HepG2 (cell line): ENCODE measurements around the gene HABP4. TPM values are rescaled to one million over a fixed set of nuclear protein-coding genes. Genes with fewer than 3 reads are reported as not detected.

Experiments
- ATAC-seq: fragments of 200-7000 bp; cut with Tn5 transposase; 3 replicates; pipeline ENCODE4 v1.9.1; 2020; ENCODE audit warnings: mild to moderate bottlenecking, moderate library complexity
- BruUV-seq: library from RNA; stranded (reverse); fragments of 400-500 nt; replicated peaks from 2 replicates; lab custom pipeline; 2021; lab: Mats Ljungman, UMichigan
- CTCF ChIA-PET: fragments of 300-600 bp; formaldehyde crosslinking; extraction: SDS; loops from one replicate; lab custom pipeline; 2021; ENCODE audit warnings: low total read pairs, inconsistent platforms, low intra/inter-chr PET ratio; lab: Yijun Ruan, JAX
- POLR2A ChIA-PET: fragments of 350-600 bp; sonication (Branson Sonifier 250); formaldehyde crosslinking; loops from one replicate; lab custom pipeline; 2020; ENCODE audit warnings: antibody characterized with exemption, inconsistent platforms; lab: Yijun Ruan, JAX
- DNase-seq: peaks from one replicate; pipeline ENCODE4 v3.0.0-alpha.2; 2015; ENCODE audit warnings: low spot score
- FAIRE-seq: peaks from 3 replicates; lab custom pipeline; 2011; peaks lifted over from hg19 to GRCh38; lab: Jason Lieb, UNC
- H2AFZ ChIP-seq: one replicate; pipeline ENCODE4 v1.6.1; 2011; ENCODE audit warnings: low read length, inconsistent platforms
- H3K27ac ChIP-seq: fragments of 300-600 bp; 3 replicates; pipeline ENCODE4 v1.8.0; 2011; ENCODE audit warnings: mixed run types, mild to moderate bottlenecking, mixed read lengths, low read length, inconsistent platforms; ENCODE audit not compliant: insufficient read depth; ENCODE audit errors: extremely low read length
- H3K27me3 ChIP-seq, 2 experiments: fragments of 200-600 bp in 1 of 2; 2 replicates in 1 of 2; 3 replicates in 1 of 2; pipeline versions ENCODE4 v1.6.0 to v1.8.0; 2011; ENCODE audit warnings: low read length in 2 of 2, mild to moderate bottlenecking in 2 of 2, moderate library complexity in 2 of 2, inconsistent platforms in 1 of 2; ENCODE audit not compliant: insufficient read depth in 2 of 2, control insufficient read depth in 1 of 2
- H3K36me3 ChIP-seq, 2 experiments: fragments of 200-600 bp in 1 of 2; replicated peaks in 1 of 2; 2 replicates in 1 of 2; 3 replicates in 1 of 2; pipeline versions ENCODE4 v1.5.1 to v1.8.0; 2011; ENCODE audit warnings: low read length in 2 of 2, inconsistent platforms in 1 of 2; ENCODE audit not compliant: insufficient read depth in 2 of 2, control insufficient read depth in 1 of 2
- H3K4me1 ChIP-seq: 2 replicates; pipeline ENCODE4 v1.5.1; 2012; ENCODE audit warnings: low read length, inconsistent platforms; ENCODE audit not compliant: insufficient read depth
- H3K4me2 ChIP-seq: 2 replicates; pipeline ENCODE4 v1.6.0; 2011; ENCODE audit warnings: low read depth, low read length, inconsistent platforms
- H3K4me3 ChIP-seq, 3 experiments: fragments of 200-600 bp in 1 of 3; sonication (generic), shearing (Covaris generic) in 1 of 3; replicated peaks in 1 of 3; 2 replicates each; pipeline ENCODE4 v1.5.1; 2011 to 2016; ENCODE audit warnings: low read length in 3 of 3, inconsistent platforms in 2 of 3, low read depth in 2 of 3, mild to moderate bottlenecking in 2 of 3, control low read depth in 1 of 3, mixed read lengths in 1 of 3; ENCODE audit not compliant: insufficient read depth in 1 of 3
- H3K79me2 ChIP-seq: one replicate; pipeline ENCODE4 v1.6.1; 2011; ENCODE audit warnings: low read length, inconsistent platforms; ENCODE audit not compliant: insufficient read depth
- H3K9ac ChIP-seq: 2 replicates; pipeline ENCODE4 v1.6.0; 2011; ENCODE audit warnings: mild to moderate bottlenecking, low read depth, low read length, inconsistent platforms; ENCODE audit not compliant: insufficient read depth
- H3K9me3 ChIP-seq: 2 replicates; pipeline ENCODE4 v1.5.1; 2012; ENCODE audit warnings: mild to moderate bottlenecking, low read length
- H4K20me1 ChIP-seq: 2 replicates; pipeline ENCODE4 v1.6.0; 2011; ENCODE audit warnings: inconsistent platforms, mild to moderate bottlenecking, low read length, moderate library complexity; ENCODE audit not compliant: insufficient read depth
- ATRX ChIP-seq: sonication (generic); formaldehyde crosslinking; IDR thresholded peaks from 2 replicates; pipeline ENCODE4 v1.4.0; 2020; ENCODE audit warnings: missing genetic modification reagents, borderline replicate concordance
- BRCA1 ChIP-seq: sonication (generic); formaldehyde crosslinking; IDR thresholded peaks from 2 replicates; pipeline ENCODE4 v1.4.0; 2020; ENCODE audit warnings: missing genetic modification reagents
- GABPA ChIP-seq, 2 experiments: IDR thresholded peaks; 2 replicates each; pipeline ENCODE4 v1.6.1; 2011 to 2016; ENCODE audit warnings: low read depth in 2 of 2, low read length in 1 of 2, missing biosample characterization in 1 of 2, missing genetic modification characterization in 1 of 2
- KLF15 ChIP-seq: sonication (generic); formaldehyde crosslinking; IDR thresholded peaks from 2 replicates; pipeline ENCODE4 v1.8.1; 2023; ENCODE audit warnings: borderline replicate concordance, mild to moderate bottlenecking, inconsistent platforms, missing genetic modification reagents, mixed read lengths
- NCOR1 ChIP-seq: fragments of 200-600 bp; sonication (generic); IDR thresholded peaks from 2 replicates; pipeline ENCODE4 v1.7.0; 2017; ENCODE audit warnings: antibody characterized with exemption, low read length, borderline replicate concordance
- SIX4 ChIP-seq: sonication (generic); formaldehyde crosslinking; IDR thresholded peaks from 2 replicates; pipeline ENCODE4 v1.4.0; 2020; ENCODE audit warnings: missing genetic modification reagents
- ZNF672 ChIP-seq: sonication (generic); formaldehyde crosslinking; IDR thresholded peaks from 2 replicates; pipeline ENCODE4 v1.8.1; 2022; ENCODE audit warnings: missing genetic modification reagents
- in situ Hi-C: cut with HindIII; loops from 2 replicates; pipeline ENCODE4 v1.10.0; 2017; ENCODE audit warnings: low pct_unique_long_range_greater_than_20kb; ENCODE audit not compliant: extremely low pct_ligation_motif_present
- intact Hi-C: fragments of 100-400 bp; cut with micrococcal nuclease; formaldehyde crosslinking; loops from one replicate; pipeline ENCODE4 v1.10.0; 2022; ENCODE audit not compliant: unreplicated experiment
- polyA plus RNA-seq, 8 experiments: library from polyadenylated mRNA; depleted of rRNA in 3 of 8; stranded (reverse) in 7 of 8; unstranded in 1 of 8; fragments of >200 nt; fragmentation: Illumina TruSeq in 4 of 8; extraction: Trizol in 4 of 8; gene quantifications; 2 replicates each; pipeline versions ENCODE4 v1.2.1 to v1.2.3, GENCODE V29; 2011 to 2016; ENCODE audit warnings: low read depth in 4 of 8, missing spikeins in 1 of 8, mixed read lengths in 1 of 8; ENCODE audit not compliant: insufficient read depth in 1 of 8
- total RNA-seq, 5 experiments: library from RNA; depleted of rRNA; stranded (reverse); fragments of >200 nt; fragmentation: Illumina TruSeq; extraction: Trizol; gene quantifications; 2 replicates each; pipeline ENCODE4 v1.2.3, GENCODE V29; 2016; ENCODE audit warnings: low read depth in 1 of 5
- TF ChIP-seq, protein P1 (sequence below): sonication (generic); formaldehyde crosslinking; IDR thresholded peaks from 2 replicates; pipeline ENCODE4 v1.5.1; 2020; ENCODE audit warnings: missing genetic modification reagents, mild to moderate bottlenecking, borderline replicate concordance
- TF ChIP-seq, protein P2 (sequence below): sonication (generic); formaldehyde crosslinking; IDR thresholded peaks from 2 replicates; pipeline ENCODE4 v1.5.0; 2020; ENCODE audit warnings: missing genetic modification reagents
- TF ChIP-seq, protein P3 (sequence below): sonication (generic); formaldehyde crosslinking; IDR thresholded peaks from 2 replicates; pipeline ENCODE4 v1.8.0; 2022; ENCODE audit warnings: low read depth, missing genetic modification reagents

The HABP4 gene
- total and polyA plus RNA-seq, 2 of the 13 experiments (the other 11 are each of a cell fraction or from before 2014, with no cell fraction given) = 14.3 to 26.6 TPM

DNA sequence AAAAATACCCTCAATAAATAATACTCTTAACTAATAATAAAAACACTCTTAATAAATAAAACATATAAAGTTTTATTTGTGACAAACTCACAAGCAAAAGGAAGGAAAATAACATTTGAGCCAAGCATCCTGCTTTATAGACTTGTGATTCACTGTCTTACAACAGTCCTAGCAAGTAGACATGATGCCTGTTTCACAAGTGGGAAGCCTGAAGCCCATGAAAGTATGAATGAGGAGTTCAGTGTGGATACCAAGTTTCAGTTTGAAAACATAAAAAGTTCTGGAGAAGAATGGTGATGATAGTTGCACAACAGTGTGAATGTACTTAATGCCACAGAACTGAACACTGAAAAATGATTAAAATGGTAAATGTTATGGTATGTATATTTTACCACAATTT is 10.9 kb downstream of the HABP4 start:
- ATAC-seq (no peak), DNase-seq (no peak), FAIRE-seq (no peak)
- Histone ChIP-seq H2AFZ (no peak overlapping the region), H3K36me3 (peaks cover 6 to 14% of the 10 kb centered on the region in 2 experiments), H4K20me1 (0 out of 2 replicates have a peak, but pooled peaks cover 3% of the 10 kb centered on the region), H3K27me3 (no peaks in the 10 kb centered on the region), H3K9me3 (no peaks in the 10 kb centered on the region), H3K4me1 (peaks cover 10% of the 10 kb centered on the region; the same call in 1 of the 2 replicates), H3K27ac (no peak overlapping the region), H3K9ac (no peak overlapping the region), H3K4me2 (no peak overlapping the region), H3K4me3 (no peak overlapping the region)
- no TSS peak for BruUV-seq
- CTCF ChIA-PET = no interaction called here
- in situ Hi-C loops (no loop called here), intact Hi-C loops (no loop called here)
- TF ChIP-seq, protein P1, sequence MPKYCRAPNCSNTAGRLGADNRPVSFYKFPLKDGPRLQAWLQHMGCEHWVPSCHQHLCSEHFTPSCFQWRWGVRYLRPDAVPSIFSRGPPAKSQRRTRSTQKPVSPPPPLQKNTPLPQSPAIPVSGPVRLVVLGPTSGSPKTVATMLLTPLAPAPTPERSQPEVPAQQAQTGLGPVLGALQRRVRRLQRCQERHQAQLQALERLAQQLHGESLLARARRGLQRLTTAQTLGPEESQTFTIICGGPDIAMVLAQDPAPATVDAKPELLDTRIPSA = no peak
- no peak for TF ChIP-seq KLF15 (CRISPR knock-in tag)
- TF ChIP-seq, protein P2, sequence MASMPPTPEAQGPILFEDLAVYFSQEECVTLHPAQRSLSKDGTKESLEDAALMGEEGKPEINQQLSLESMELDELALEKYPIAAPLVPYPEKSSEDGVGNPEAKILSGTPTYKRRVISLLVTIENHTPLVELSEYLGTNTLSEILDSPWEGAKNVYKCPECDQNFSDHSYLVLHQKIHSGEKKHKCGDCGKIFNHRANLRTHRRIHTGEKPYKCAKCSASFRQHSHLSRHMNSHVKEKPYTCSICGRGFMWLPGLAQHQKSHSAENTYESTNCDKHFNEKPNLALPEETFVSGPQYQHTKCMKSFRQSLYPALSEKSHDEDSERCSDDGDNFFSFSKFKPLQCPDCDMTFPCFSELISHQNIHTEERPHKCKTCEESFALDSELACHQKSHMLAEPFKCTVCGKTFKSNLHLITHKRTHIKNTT (CRISPR knock-in tag) = no peak
- no peak for TF ChIP-seq NCOR1
- TF ChIP-seq ZNF672 (CRISPR knock-in tag) = no peak
- no peak for TF ChIP-seq GABPA (IDR thresholded peaks at IDR 0.05; ENCODE audit: low read depth, low read length)
- no peak for TF ChIP-seq GABPA (CRISPR knock-in tag; IDR thresholded peaks at IDR 0.05; ENCODE audit: low read depth)
- no peak for TF ChIP-seq BRCA1
- no peak for TF ChIP-seq ATRX (CRISPR knock-in tag)
- no peak for TF ChIP-seq SIX4 (CRISPR knock-in tag)
- TF ChIP-seq, protein P3, sequence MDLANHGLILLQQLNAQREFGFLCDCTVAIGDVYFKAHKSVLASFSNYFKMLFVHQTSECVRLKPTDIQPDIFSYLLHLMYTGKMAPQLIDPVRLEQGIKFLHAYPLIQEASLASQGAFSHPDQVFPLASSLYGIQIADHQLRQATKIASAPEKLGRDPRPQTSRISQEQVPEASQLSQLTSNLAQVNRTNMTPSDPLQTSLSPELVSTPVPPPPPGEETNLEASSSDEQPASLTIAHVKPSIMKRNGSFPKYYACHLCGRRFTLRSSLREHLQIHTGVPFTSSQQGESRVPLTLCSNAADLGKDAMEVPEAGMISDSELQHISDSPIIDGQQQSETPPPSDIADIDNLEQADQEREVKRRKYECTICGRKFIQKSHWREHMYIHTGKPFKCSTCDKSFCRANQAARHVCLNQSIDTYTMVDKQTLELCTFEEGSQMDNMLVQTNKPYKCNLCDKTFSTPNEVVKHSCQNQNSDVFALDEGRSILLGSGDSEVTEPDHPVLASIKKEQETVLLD (CRISPR knock-in tag) = no peak
- TF ChIP-seq, all 625 proteins: peak for 0
- POLR2A ChIA-PET = no interaction called here
- peaks cover 3% of the 10 kb centered on the region for H3K79me2 ChIP-seq
